ENCODE measurements around the gene FUT4. TPM values are rescaled to one million over a fixed set of nuclear protein-coding genes. Genes with fewer than 3 reads are reported as not detected.
"Not testable (repeated sequence)": the region's sequence is repeated elsewhere in the genome, so short reads cannot be mapped to it uniquely, and the experiment has no call there.

The FUT4 gene
- total RNA-seq, 1 experiment from 2014 or later: 7.7 TPM

DNA sequence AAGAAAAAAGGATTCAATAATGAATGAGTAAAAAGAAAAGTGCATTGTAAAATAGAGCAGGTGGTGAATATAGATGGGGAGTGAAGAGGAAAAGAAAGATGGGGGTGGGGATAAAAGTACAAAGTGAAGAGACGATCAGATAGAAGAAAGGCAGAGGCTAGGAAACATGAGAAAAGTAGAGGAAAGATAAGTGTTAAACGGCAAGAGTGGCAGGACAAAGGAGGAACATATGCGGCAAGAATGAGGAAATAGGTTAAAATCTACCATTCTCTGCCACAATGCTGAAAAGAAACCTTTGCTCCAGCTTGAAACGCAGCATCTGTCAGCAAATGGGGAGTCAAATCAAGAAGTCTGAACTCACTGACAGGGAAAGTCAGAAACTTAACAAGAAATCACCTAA is 6.8 kb downstream of the FUT4 start (continued):
- TF ChIP-seq ESRRA (CRISPR knock-in tag; IDR thresholded peaks at IDR 0.05; ENCODE audit: borderline replicate concordance) (no peak), ZNF263 (CRISPR knock-in tag; IDR thresholded peaks at IDR 0.05; ENCODE audit: low read depth) (no peak), HMGA2 (CRISPR knock-in tag; IDR thresholded peaks at IDR 0.05) (no peak)
- TF ChIP-seq, protein P1, sequence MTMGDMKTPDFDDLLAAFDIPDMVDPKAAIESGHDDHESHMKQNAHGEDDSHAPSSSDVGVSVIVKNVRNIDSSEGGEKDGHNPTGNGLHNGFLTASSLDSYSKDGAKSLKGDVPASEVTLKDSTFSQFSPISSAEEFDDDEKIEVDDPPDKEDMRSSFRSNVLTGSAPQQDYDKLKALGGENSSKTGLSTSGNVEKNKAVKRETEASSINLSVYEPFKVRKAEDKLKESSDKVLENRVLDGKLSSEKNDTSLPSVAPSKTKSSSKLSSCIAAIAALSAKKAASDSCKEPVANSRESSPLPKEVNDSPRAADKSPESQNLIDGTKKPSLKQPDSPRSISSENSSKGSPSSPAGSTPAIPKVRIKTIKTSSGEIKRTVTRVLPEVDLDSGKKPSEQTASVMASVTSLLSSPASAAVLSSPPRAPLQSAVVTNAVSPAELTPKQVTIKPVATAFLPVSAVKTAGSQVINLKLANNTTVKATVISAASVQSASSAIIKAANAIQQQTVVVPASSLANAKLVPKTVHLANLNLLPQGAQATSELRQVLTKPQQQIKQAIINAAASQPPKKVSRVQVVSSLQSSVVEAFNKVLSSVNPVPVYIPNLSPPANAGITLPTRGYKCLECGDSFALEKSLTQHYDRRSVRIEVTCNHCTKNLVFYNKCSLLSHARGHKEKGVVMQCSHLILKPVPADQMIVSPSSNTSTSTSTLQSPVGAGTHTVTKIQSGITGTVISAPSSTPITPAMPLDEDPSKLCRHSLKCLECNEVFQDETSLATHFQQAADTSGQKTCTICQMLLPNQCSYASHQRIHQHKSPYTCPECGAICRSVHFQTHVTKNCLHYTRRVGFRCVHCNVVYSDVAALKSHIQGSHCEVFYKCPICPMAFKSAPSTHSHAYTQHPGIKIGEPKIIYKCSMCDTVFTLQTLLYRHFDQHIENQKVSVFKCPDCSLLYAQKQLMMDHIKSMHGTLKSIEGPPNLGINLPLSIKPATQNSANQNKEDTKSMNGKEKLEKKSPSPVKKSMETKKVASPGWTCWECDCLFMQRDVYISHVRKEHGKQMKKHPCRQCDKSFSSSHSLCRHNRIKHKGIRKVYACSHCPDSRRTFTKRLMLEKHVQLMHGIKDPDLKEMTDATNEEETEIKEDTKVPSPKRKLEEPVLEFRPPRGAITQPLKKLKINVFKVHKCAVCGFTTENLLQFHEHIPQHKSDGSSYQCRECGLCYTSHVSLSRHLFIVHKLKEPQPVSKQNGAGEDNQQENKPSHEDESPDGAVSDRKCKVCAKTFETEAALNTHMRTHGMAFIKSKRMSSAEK (CRISPR knock-in tag; IDR thresholded peaks at IDR 0.05; ENCODE audit: borderline replicate concordance): no peak

DNA sequence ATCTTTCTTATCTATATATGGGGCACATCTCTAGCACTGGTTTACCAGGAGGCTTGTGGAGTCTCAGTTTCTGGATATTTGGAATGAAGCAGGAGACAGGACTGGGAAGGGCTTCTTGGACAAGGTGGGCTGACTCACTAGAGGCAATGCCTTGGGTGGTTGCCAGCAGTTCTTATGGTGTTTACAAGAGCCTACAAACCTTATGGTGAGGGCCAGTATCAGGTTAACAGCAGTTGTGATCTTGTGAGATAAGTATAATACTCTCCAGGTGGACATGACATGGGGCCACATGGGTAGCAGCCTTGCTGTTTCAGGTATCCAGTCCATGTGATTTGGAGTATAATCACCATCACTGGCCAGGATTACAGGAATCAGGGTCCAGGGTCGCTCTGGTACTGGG is 10.2 kb downstream of the FUT4 start:
- H3K4me1 Mint-ChIP-seq: no peaks in the 10 kb centered on the region
- TF ChIP-seq SOX15 (CRISPR knock-in tag; IDR thresholded peaks at IDR 0.05): no peak
- TF ChIP-seq, protein P2, sequence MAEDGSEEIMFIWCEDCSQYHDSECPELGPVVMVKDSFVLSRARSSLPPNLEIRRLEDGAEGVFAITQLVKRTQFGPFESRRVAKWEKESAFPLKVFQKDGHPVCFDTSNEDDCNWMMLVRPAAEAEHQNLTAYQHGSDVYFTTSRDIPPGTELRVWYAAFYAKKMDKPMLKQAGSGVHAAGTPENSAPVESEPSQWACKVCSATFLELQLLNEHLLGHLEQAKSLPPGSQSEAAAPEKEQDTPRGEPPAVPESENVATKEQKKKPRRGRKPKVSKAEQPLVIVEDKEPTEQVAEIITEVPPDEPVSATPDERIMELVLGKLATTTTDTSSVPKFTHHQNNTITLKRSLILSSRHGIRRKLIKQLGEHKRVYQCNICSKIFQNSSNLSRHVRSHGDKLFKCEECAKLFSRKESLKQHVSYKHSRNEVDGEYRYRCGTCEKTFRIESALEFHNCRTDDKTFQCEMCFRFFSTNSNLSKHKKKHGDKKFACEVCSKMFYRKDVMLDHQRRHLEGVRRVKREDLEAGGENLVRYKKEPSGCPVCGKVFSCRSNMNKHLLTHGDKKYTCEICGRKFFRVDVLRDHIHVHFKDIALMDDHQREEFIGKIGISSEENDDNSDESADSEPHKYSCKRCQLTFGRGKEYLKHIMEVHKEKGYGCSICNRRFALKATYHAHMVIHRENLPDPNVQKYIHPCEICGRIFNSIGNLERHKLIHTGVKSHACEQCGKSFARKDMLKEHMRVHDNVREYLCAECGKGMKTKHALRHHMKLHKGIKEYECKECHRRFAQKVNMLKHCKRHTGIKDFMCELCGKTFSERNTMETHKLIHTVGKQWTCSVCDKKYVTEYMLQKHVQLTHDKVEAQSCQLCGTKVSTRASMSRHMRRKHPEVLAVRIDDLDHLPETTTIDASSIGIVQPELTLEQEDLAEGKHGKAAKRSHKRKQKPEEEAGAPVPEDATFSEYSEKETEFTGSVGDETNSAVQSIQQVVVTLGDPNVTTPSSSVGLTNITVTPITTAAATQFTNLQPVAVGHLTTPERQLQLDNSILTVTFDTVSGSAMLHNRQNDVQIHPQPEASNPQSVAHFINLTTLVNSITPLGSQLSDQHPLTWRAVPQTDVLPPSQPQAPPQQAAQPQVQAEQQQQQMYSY (CRISPR knock-in tag; IDR thresholded peaks at IDR 0.05): no peak
- TF ChIP-seq TP53 (CRISPR knock-in tag; IDR thresholded peaks at IDR 0.05): no peak
- no peak for TF ChIP-seq EMX1 (CRISPR knock-in tag; IDR thresholded peaks at IDR 0.05)
- no peak for TF ChIP-seq SMAD3 (CRISPR knock-in tag; IDR thresholded peaks at IDR 0.05; ENCODE audit: borderline replicate concordance)
- TF ChIP-seq FOXK1 (CRISPR knock-in tag; IDR thresholded peaks at IDR 0.05): no peak
- TF ChIP-seq, protein P3, sequence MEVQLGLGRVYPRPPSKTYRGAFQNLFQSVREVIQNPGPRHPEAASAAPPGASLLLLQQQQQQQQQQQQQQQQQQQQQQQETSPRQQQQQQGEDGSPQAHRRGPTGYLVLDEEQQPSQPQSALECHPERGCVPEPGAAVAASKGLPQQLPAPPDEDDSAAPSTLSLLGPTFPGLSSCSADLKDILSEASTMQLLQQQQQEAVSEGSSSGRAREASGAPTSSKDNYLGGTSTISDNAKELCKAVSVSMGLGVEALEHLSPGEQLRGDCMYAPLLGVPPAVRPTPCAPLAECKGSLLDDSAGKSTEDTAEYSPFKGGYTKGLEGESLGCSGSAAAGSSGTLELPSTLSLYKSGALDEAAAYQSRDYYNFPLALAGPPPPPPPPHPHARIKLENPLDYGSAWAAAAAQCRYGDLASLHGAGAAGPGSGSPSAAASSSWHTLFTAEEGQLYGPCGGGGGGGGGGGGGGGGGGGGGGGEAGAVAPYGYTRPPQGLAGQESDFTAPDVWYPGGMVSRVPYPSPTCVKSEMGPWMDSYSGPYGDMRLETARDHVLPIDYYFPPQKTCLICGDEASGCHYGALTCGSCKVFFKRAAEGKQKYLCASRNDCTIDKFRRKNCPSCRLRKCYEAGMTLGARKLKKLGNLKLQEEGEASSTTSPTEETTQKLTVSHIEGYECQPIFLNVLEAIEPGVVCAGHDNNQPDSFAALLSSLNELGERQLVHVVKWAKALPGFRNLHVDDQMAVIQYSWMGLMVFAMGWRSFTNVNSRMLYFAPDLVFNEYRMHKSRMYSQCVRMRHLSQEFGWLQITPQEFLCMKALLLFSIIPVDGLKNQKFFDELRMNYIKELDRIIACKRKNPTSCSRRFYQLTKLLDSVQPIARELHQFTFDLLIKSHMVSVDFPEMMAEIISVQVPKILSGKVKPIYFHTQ (CRISPR knock-in tag; IDR thresholded peaks at IDR 0.05): no peak
- TF ChIP-seq ZNF396 (CRISPR knock-in tag; IDR thresholded peaks at IDR 0.05; ENCODE audit: borderline replicate concordance): no peak
- TF ChIP-seq IRF2 (CRISPR knock-in tag; IDR thresholded peaks at IDR 0.05; ENCODE audit: borderline replicate concordance, low read depth): no peak
- TF ChIP-seq, protein P4, sequence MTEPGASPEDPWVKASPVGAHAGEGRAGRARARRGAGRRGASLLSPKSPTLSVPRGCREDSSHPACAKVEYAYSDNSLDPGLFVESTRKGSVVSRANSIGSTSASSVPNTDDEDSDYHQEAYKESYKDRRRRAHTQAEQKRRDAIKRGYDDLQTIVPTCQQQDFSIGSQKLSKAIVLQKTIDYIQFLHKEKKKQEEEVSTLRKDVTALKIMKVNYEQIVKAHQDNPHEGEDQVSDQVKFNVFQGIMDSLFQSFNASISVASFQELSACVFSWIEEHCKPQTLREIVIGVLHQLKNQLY (CRISPR knock-in tag; IDR thresholded peaks at IDR 0.05): no peak
- TF ChIP-seq NFATC4 (CRISPR knock-in tag; IDR thresholded peaks at IDR 0.05): no peak
- TF ChIP-seq ZNF423 (CRISPR knock-in tag; IDR thresholded peaks at IDR 0.05): no peak
- TF ChIP-seq MYBL2 (CRISPR knock-in tag; IDR thresholded peaks at IDR 0.05): no peak
- H3K27ac Mint-ChIP-seq: no peak overlapping the region
- ChIA-PET CTCF (interaction anchor here (1.0 kb wide), 1 partner anchor 10 kb away, joined by 3 read pairs; the partner anchor contains the start of gene FUT4), POLR2A (no interaction called here)
- ATAC-seq: no peak
- H3K36me3 Mint-ChIP-seq: no peaks in the 10 kb centered on the region
- H3K9me3 Mint-ChIP-seq: no peaks in the 10 kb centered on the region
- no peaks in the 10 kb centered on the region for H3K27me3 Mint-ChIP-seq (ENCODE audit: low read depth)
- no peak for DNase-seq (ENCODE audit: low spot score)
- no peak overlapping the region for H3K4me3 Mint-ChIP-seq

DNA sequence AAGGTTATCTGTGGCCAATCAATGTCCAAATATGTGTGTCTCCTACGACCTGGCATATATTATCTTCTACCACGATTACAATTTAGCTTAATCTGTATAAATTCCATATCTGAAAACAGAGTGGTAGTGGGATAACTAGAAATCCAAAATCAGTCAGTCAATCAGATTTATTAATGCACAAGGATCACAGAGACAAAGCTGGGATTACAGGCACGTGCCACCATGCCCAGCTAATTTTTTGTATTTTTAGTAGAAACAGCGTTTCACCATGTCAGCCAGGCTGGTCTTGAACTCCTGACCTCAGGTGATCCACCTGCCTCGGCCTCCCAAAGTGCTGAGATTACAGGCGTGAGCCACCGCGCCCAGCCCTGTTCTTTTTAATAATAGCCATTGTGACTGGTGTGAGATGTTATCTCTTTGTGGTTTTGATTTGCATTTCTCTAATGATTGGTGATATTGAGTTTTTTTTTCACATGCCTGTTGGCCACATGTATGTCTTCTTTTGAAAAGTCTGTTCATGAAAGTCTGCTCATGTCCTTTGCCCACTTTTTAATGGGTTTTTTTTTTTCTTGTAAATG is 12.1 kb downstream of the FUT4 start:
- ATAC-seq; H3K27ac Mint-ChIP-seq; H3K36me3 Mint-ChIP-seq; H3K4me3 Mint-ChIP-seq; H3K4me1 Mint-ChIP-seq; CTCF ChIA-PET; POLR2A ChIA-PET; H3K9me3 Mint-ChIP-seq; DNase-seq (ENCODE audit: low spot score); H3K27me3 Mint-ChIP-seq (ENCODE audit: low read depth): not testable (repeated sequence)

Measured in WTC11 (cell line).